K562 (cell line): Measurements from ENCODE around the gene CEMIP. TPM values are rescaled to one million over a fixed set of nuclear protein-coding genes. Genes with fewer than 3 reads are reported as not detected.

Source experiments
- ARID1B ChIP-seq: fragments of 450-650 bp; IDR thresholded peaks from 2 replicates; pipeline ENCODE4 v1.6.1; 2016; ENCODE audit warnings: antibody characterized with exemption, mild to moderate bottlenecking, inconsistent platforms
- CEBPG ChIP-seq, 3 experiments: fragments of 200-800 bp in 1 of 3; sonication (Bioruptor generic) in 1 of 3; sonication (generic) in 1 of 3; formaldehyde crosslinking in 1 of 3; IDR thresholded peaks in 2 of 3; conservative IDR thresholded peaks in 1 of 3; 2 replicates each; pipeline versions ENCODE4 v1.6.1 to v1.8.0; 2016 to 2022; ENCODE audit warnings: missing compliant biosample characterization in 2 of 3, missing genetic modification characterization in 2 of 3, mild to moderate bottlenecking in 1 of 3, missing genetic modification reagents in 1 of 3
- CEBPZ ChIP-seq: fragments of 150-350 bp; IDR thresholded peaks from 2 replicates; pipeline ENCODE4 v1.6.1; 2014; ENCODE audit warnings: low read depth, mild to moderate bottlenecking, low read length, borderline replicate concordance
- FOXA3 ChIP-seq, 2 experiments: fragments of 450-650 bp in 1 of 2; sonication (generic) in 1 of 2; formaldehyde crosslinking; IDR thresholded peaks in 1 of 2; conservative IDR thresholded peaks in 1 of 2; 2 replicates each; pipeline versions ENCODE4 v1.4.0 to v1.8.0; 2020 to 2022; ENCODE audit warnings: mild to moderate bottlenecking in 2 of 2, missing genetic modification reagents in 1 of 2
- HEY1 ChIP-seq: fragments of 250-450 bp; sonication (Bioruptor Pico); IDR thresholded peaks from 2 replicates; pipeline ENCODE4 v1.5.0; 2020; ENCODE audit warnings: mild to moderate bottlenecking, moderate library complexity, borderline replicate concordance
- HOXB6 ChIP-seq: fragments of 250-450 bp; sonication (Bioruptor Pico); IDR thresholded peaks from 2 replicates; pipeline ENCODE4 v1.5.1; 2022; ENCODE audit warnings: mild to moderate bottlenecking, borderline replicate concordance
- KDM4B ChIP-seq, 2 experiments: fragments of 450-650 bp in 1 of 2; sonication (generic) in 1 of 2; IDR thresholded peaks; 2 replicates each; pipeline ENCODE4 v1.6.1; 2016 to 2017; ENCODE audit warnings: borderline replicate concordance in 2 of 2, antibody characterized with exemption in 1 of 2, low read depth in 1 of 2, mild to moderate bottlenecking in 1 of 2
- MXI1 ChIP-seq: IDR thresholded peaks from 2 replicates; pipeline ENCODE4 v1.6.1; 2011; ENCODE audit warnings: low read depth, mild to moderate bottlenecking, improper control_type of control experiment, low read length
- NCOA2 ChIP-seq, 2 experiments: fragments of 450-650 bp; IDR thresholded peaks; 2 replicates each; pipeline ENCODE4 v1.6.1; 2018; ENCODE audit warnings: mild to moderate bottlenecking in 2 of 2, moderate library complexity in 1 of 2; ENCODE audit not compliant: partially characterized antibody in 2 of 2
- NR2C1 ChIP-seq, 2 experiments: fragments of 450-650 bp; IDR thresholded peaks; 2 replicates each; pipeline ENCODE4 v1.6.1; 2017; ENCODE audit warnings: mild to moderate bottlenecking in 2 of 2, antibody characterized with exemption in 1 of 2, inconsistent platforms in 1 of 2, missing compliant biosample characterization in 1 of 2, missing genetic modification characterization in 1 of 2
- RBFOX2 ChIP-seq: fragments of 200-400 bp; formaldehyde crosslinking; IDR thresholded peaks from 2 replicates; pipeline ENCODE4 v1.6.1; 2017; ENCODE audit warnings: low read depth, mild to moderate bottlenecking, low read length, moderate library complexity
- RFX7 ChIP-seq: fragments of 250-450 bp; sonication (Bioruptor Pico); IDR thresholded peaks from 2 replicates; pipeline ENCODE4 v1.5.1; 2021; ENCODE audit warnings: mild to moderate bottlenecking
- SAFB2 ChIP-seq: fragments of 200-400 bp; formaldehyde crosslinking; IDR thresholded peaks from 2 replicates; pipeline ENCODE4 v1.6.1; 2018; ENCODE audit warnings: borderline replicate concordance, low read length, low read depth, moderate library complexity; ENCODE audit not compliant: severe bottlenecking
- SETDB1 ChIP-seq: IDR thresholded peaks from one replicate; pipeline ENCODE4 v1.6.1; 2012; ENCODE audit warnings: low read length, control low read depth, inconsistent platforms
- SMAD4 ChIP-seq: fragments of 250-450 bp; sonication (Bioruptor Pico); conservative IDR thresholded peaks from 2 replicates; pipeline ENCODE4 v1.8.0; 2021; ENCODE audit warnings: inconsistent platforms, mild to moderate bottlenecking, moderate library complexity
- SMC3 ChIP-seq: conservative IDR thresholded peaks from 2 replicates; pipeline ENCODE4 v1.6.1; 2011; ENCODE audit warnings: low read depth, low read length, improper control_type of control experiment; ENCODE audit not compliant: insufficient read depth
- TAF1 ChIP-seq: IDR thresholded peaks from 2 replicates; pipeline ENCODE4 v1.6.1; 2011; ENCODE audit warnings: mild to moderate bottlenecking, low read length, moderate library complexity; ENCODE audit not compliant: insufficient read depth, control insufficient read depth, severe bottlenecking; ENCODE audit errors: extremely low read depth
- ZNF165 ChIP-seq: fragments of 250-450 bp; sonication (Bioruptor Pico); IDR thresholded peaks from 2 replicates; pipeline ENCODE4 v1.4.0; 2020; ENCODE audit warnings: borderline replicate concordance
- ZNF24 ChIP-seq: fragments of 450-650 bp; IDR thresholded peaks from 2 replicates; pipeline ENCODE4 v1.6.1; 2016
- ZNF280A ChIP-seq: fragments of 450-650 bp; IDR thresholded peaks from 2 replicates; pipeline ENCODE4 v1.6.1; 2018; ENCODE audit warnings: mild to moderate bottlenecking, low read depth; ENCODE audit not compliant: partially characterized antibody
- polyA plus RNA-seq, 8 experiments: library from polyadenylated mRNA; depleted of rRNA in 4 of 8; stranded (reverse) in 5 of 8; unstranded in 3 of 8; fragments of >200 nt; fragmentation: Nextera tagmentation in 2 of 8; fragmentation: Illumina TruSeq in 1 of 8; extraction: Ambion mirVana in 2 of 8; extraction: Trizol in 1 of 8; gene quantifications; 2 replicates each; pipeline versions ENCODE4 v1.2.1 to v1.2.3, GENCODE V29; 2011 to 2014; ENCODE audit warnings: inconsistent platforms in 1 of 8, missing spikeins in 1 of 8
- total RNA-seq, 7 experiments: library from RNA; depleted of rRNA in 6 of 7; stranded (reverse); fragments of >200 nt in 6 of 7; fragmentation: Illumina TruSeq in 2 of 7; extraction: Trizol in 2 of 7; gene quantifications; 2 replicates each; pipeline versions ENCODE4 v1.2.1 to v1.2.3, GENCODE V29; 2011 to 2021; ENCODE audit warnings: low replicate concordance in 1 of 7
- TF ChIP-seq, protein P1 (sequence below): fragments of 250-450 bp; sonication (Bioruptor Pico); IDR thresholded peaks from 2 replicates; pipeline ENCODE4 v1.4.0; 2020; ENCODE audit warnings: mild to moderate bottlenecking, moderate library complexity

The CEMIP gene
- total and polyA plus RNA-seq, 9 of the 15 experiments (the other 6 are each of a cell fraction or from before 2014, with no cell fraction given): 0.33 TPM; not detected in 8

DNA sequence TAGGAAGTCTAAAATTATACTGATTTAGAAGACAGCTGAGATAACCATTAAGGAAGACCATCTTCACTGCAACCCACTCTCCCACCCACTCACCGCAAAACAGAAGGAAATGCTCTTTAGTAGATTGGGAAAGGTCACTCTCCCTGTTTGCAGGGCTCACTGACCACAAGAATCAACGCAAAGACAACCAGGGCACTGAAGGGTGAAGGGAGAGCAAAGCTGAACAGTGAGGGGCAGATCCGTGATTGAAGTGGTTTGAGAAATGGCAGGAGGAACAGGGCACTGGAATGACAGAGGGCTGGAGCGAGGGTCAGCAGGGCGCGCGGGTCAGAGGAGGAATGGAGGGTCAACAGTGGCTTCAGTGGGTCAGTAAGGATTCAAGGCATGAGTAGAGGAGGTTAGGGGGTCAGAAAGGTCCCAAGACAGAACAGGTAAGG lies 209.9 kb downstream of the CEMIP start (continued):
- TF ChIP-seq CEBPZ (no peak), SMC3 (no peak), ZNF280A (no peak), CEBPG (CRISPR knock-in tag; IDR thresholded peaks at IDR 0.05) (no peak), CEBPG (tag; conservative IDR thresholded peaks at IDR 0.05 in 1 of 2, IDR thresholded peaks at IDR 0.05 in 1 of 2) (no peak), RFX7 (no peak), TAF1 (no peak), SAFB2 (no peak), HOXB6 (CRISPR knock-in tag) (no peak), NR2C1 (IDR thresholded peaks at IDR 0.05) (no peak), NR2C1 (tag; IDR thresholded peaks at IDR 0.05) (no peak), MXI1 (no peak), ZNF24 (no peak), SMAD4 (CRISPR knock-in tag) (no peak), ZNF165 (CRISPR knock-in tag) (no peak), NCOA2 (IDR thresholded peaks at IDR 0.05; ENCODE audit: partially characterized antibody in 2 of 2) (no peak), RBFOX2 (no peak), HEY1 (no peak), FOXA3 (CRISPR knock-in tag; conservative IDR thresholded peaks at IDR 0.05 in 1 of 2, IDR thresholded peaks at IDR 0.05 in 1 of 2) (no peak), ARID1B (no peak), SETDB1 (no peak), KDM4B (IDR thresholded peaks at IDR 0.05; ENCODE audit: borderline replicate concordance in 2 of 2, low read depth in 1 of 2) (no peak)
- TF ChIP-seq, protein P1, sequence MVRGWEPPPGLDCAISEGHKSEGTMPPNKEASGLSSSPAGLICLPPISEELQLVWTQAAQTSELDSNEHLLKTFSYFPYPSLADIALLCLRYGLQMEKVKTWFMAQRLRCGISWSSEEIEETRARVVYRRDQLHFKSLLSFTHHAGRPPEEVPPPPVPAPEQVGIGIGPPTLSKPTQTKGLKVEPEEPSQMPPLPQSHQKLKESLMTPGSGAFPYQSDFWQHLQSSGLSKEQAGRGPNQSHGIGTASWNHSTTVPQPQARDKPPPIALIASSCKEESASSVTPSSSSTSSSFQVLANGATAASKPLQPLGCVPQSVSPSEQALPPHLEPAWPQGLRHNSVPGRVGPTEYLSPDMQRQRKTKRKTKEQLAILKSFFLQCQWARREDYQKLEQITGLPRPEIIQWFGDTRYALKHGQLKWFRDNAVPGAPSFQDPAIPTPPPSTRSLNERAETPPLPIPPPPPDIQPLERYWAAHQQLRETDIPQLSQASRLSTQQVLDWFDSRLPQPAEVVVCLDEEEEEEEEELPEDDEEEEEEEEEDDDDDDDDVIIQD (CRISPR knock-in tag): no peak
